HepG2 (cell line): ENCODE results near the gene ZNF507. TPM values are rescaled to one million over a fixed set of nuclear protein-coding genes. Genes with fewer than 3 reads are reported as not detected.

ENCODE experiments used
- CENPT ChIP-seq: sonication (generic); formaldehyde crosslinking; IDR thresholded peaks from 2 replicates; pipeline ENCODE4 v1.8.0; 2022; ENCODE audit warnings: low read depth, mild to moderate bottlenecking, moderate library complexity, missing genetic modification reagents
- HMG20A ChIP-seq: IDR thresholded peaks from 2 replicates; pipeline ENCODE4 v1.6.1; 2016; ENCODE audit warnings: borderline replicate concordance
- ISX ChIP-seq: sonication (generic); formaldehyde crosslinking; conservative IDR thresholded peaks from 2 replicates; pipeline ENCODE4 v1.5.0; 2020; ENCODE audit warnings: missing genetic modification reagents
- KLF12 ChIP-seq: sonication (generic); formaldehyde crosslinking; IDR thresholded peaks from 2 replicates; pipeline ENCODE4 v1.4.0; 2020; ENCODE audit warnings: missing genetic modification reagents, borderline replicate concordance
- KLF9 ChIP-seq: IDR thresholded peaks from 2 replicates; pipeline ENCODE4 v1.6.1; 2016; ENCODE audit warnings: low read depth
- NRL ChIP-seq: sonication (generic); formaldehyde crosslinking; IDR thresholded peaks from 2 replicates; pipeline ENCODE4 v1.5.0; 2020; ENCODE audit warnings: missing genetic modification reagents, mild to moderate bottlenecking, moderate library complexity, borderline replicate concordance
- TCF7 ChIP-seq: sonication (generic); IDR thresholded peaks from 2 replicates; pipeline ENCODE4 v1.6.1; 2016; ENCODE audit warnings: antibody characterized with exemption, low read depth
- ZBTB42 ChIP-seq: sonication (generic); formaldehyde crosslinking; IDR thresholded peaks from 2 replicates; pipeline ENCODE4 v1.5.0; 2020; ENCODE audit warnings: mild to moderate bottlenecking, missing genetic modification reagents
- ZFAT ChIP-seq: sonication (generic); formaldehyde crosslinking; conservative IDR thresholded peaks from 2 replicates; pipeline ENCODE4 v1.8.1; 2023; ENCODE audit warnings: missing genetic modification reagents, inconsistent platforms
- ZKSCAN5 ChIP-seq: sonication (generic); formaldehyde crosslinking; IDR thresholded peaks from 2 replicates; pipeline ENCODE4 v1.5.1; 2020; ENCODE audit warnings: mild to moderate bottlenecking, missing genetic modification reagents
- ZMYM4 ChIP-seq: sonication (generic); formaldehyde crosslinking; IDR thresholded peaks from 2 replicates; pipeline ENCODE4 v1.8.1; 2023; ENCODE audit warnings: mild to moderate bottlenecking, missing genetic modification reagents
- ZNF180 ChIP-seq: sonication (generic); formaldehyde crosslinking; IDR thresholded peaks from 2 replicates; pipeline ENCODE4 v1.4.0; 2020; ENCODE audit warnings: low read depth, missing genetic modification reagents, borderline replicate concordance
- ZNF30 ChIP-seq: sonication (generic); formaldehyde crosslinking; IDR thresholded peaks from 2 replicates; pipeline ENCODE4 v1.5.0; 2020; ENCODE audit warnings: mild to moderate bottlenecking, missing genetic modification reagents
- ZNF569 ChIP-seq: sonication (generic); formaldehyde crosslinking; IDR thresholded peaks from 2 replicates; pipeline ENCODE4 v1.5.0; 2020; ENCODE audit warnings: mild to moderate bottlenecking, missing genetic modification reagents, moderate library complexity, borderline replicate concordance
- ZNF788 ChIP-seq: sonication (generic); formaldehyde crosslinking; IDR thresholded peaks from 2 replicates; pipeline ENCODE4 v1.5.0; 2020; ENCODE audit warnings: mild to moderate bottlenecking, missing genetic modification reagents, borderline replicate concordance
- polyA plus RNA-seq, 8 experiments: library from polyadenylated mRNA; depleted of rRNA in 3 of 8; stranded (reverse) in 7 of 8; unstranded in 1 of 8; fragments of >200 nt; fragmentation: Illumina TruSeq in 4 of 8; extraction: Trizol in 4 of 8; gene quantifications; 2 replicates each; pipeline versions ENCODE4 v1.2.1 to v1.2.3, GENCODE V29; 2011 to 2016; ENCODE audit warnings: low read depth in 4 of 8, missing spikeins in 1 of 8, mixed read lengths in 1 of 8; ENCODE audit not compliant: insufficient read depth in 1 of 8
- total RNA-seq, 5 experiments: library from RNA; depleted of rRNA; stranded (reverse); fragments of >200 nt; fragmentation: Illumina TruSeq; extraction: Trizol; gene quantifications; 2 replicates each; pipeline ENCODE4 v1.2.3, GENCODE V29; 2016; ENCODE audit warnings: low read depth in 1 of 5
- TF ChIP-seq, protein P1 (sequence below): sonication (generic); formaldehyde crosslinking; IDR thresholded peaks from 2 replicates; pipeline ENCODE4 v1.9.0; 2021; ENCODE audit warnings: missing genetic modification reagents, borderline replicate concordance
- TF ChIP-seq, protein P2 (sequence below): sonication (generic); formaldehyde crosslinking; IDR thresholded peaks from 2 replicates; pipeline ENCODE4 v1.4.0; 2020; ENCODE audit warnings: missing genetic modification reagents
- TF ChIP-seq, protein P3 (sequence below): IDR thresholded peaks from 2 replicates; pipeline ENCODE4 v1.6.1; 2016; ENCODE audit warnings: mild to moderate bottlenecking, missing biosample characterization, missing genetic modification reagents
- TF ChIP-seq, protein P4 (sequence below): sonication (generic); formaldehyde crosslinking; IDR thresholded peaks from 2 replicates; pipeline ENCODE4 v1.8.1; 2023; ENCODE audit warnings: missing genetic modification reagents, mild to moderate bottlenecking, borderline replicate concordance
- TF ChIP-seq, protein P5 (sequence below): sonication (generic); formaldehyde crosslinking; IDR thresholded peaks from 2 replicates; pipeline ENCODE4 v1.8.0; 2023; ENCODE audit warnings: mild to moderate bottlenecking, missing genetic modification reagents
- TF ChIP-seq, protein P6 (sequence below): sonication (generic); formaldehyde crosslinking; IDR thresholded peaks from 2 replicates; pipeline ENCODE4 v1.5.1; 2020; ENCODE audit warnings: missing genetic modification reagents, mild to moderate bottlenecking, borderline replicate concordance

Gene ZNF507
- total and polyA plus RNA-seq, 2 of the 13 experiments (the other 11 are each of a cell fraction or from before 2014, with no cell fraction given), result 7.3 to 10.9 TPM

DNA sequence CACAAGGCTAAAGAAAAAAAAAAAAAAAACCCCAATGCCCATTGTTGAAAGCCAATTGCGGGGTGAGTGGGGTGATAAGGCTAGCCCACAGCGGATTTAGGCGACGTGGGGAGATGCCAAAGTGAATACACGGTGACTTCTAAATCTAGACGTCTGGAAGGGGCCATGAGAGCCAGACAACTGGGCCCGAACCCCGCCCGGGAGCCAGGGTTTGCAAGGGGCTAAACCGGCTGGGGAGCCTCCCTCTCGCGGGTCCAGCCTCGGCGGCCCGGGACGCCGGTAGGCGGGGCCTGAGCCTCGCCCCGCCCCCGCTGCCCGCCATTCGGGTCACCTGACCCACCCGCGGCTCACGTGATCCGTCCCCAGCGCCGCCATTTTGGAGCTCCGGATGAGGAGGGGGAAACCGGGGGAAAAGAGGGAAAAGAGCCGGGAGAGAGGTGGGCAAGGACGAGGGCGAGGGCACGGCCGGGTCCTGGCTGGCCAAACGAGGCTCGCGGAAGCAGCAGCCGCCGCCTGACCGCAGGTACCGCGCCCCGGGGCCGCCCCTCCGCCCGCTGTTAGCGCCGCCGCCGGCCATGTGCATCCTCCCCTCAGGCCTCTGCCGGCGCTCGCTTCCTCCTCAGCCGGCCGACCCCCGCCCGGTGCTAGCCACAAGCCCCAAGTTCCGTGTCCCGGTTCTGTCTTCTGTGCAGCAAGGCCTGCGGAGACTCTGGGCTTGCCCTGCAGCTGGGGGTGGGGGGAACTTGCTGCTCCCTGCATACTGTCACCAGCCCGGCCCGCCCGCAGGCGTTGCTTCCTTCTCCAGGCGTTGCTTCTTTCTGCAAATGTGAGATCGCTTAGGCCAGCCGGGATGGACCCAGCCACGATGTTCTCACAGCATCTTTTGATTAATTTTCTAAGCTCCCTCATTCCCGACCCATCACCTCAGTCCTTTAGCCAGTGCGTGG lies at the start of gene ZNF507 (continued):
- TF ChIP-seq ZFAT (CRISPR knock-in tag) (no peak), TCF7 (no peak), ZNF788 (CRISPR knock-in tag) (peak; percentile 24; the same call in 1 of the 2 replicates), ZKSCAN5 (CRISPR knock-in tag) (no peak), ZNF180 (CRISPR knock-in tag) (no peak), HMG20A (no peak), ZNF30 (CRISPR knock-in tag) (0 out of 2 replicates have a peak, but pooled peaks have one; percentile 71), ZMYM4 (CRISPR knock-in tag) (peak; percentile 94), NRL (CRISPR knock-in tag) (no peak), ZBTB42 (no peak), KLF9 (no peak), ZNF569 (CRISPR knock-in tag) (no peak), ISX (CRISPR knock-in tag) (no peak), KLF12 (CRISPR knock-in tag) (0 out of 2 replicates have a peak, but pooled peaks have one; percentile 56), CENPT (no peak)
- TF ChIP-seq, protein P1, sequence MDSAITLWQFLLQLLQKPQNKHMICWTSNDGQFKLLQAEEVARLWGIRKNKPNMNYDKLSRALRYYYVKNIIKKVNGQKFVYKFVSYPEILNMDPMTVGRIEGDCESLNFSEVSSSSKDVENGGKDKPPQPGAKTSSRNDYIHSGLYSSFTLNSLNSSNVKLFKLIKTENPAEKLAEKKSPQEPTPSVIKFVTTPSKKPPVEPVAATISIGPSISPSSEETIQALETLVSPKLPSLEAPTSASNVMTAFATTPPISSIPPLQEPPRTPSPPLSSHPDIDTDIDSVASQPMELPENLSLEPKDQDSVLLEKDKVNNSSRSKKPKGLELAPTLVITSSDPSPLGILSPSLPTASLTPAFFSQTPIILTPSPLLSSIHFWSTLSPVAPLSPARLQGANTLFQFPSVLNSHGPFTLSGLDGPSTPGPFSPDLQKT (CRISPR knock-in tag), result no peak
- TF ChIP-seq, protein P2, sequence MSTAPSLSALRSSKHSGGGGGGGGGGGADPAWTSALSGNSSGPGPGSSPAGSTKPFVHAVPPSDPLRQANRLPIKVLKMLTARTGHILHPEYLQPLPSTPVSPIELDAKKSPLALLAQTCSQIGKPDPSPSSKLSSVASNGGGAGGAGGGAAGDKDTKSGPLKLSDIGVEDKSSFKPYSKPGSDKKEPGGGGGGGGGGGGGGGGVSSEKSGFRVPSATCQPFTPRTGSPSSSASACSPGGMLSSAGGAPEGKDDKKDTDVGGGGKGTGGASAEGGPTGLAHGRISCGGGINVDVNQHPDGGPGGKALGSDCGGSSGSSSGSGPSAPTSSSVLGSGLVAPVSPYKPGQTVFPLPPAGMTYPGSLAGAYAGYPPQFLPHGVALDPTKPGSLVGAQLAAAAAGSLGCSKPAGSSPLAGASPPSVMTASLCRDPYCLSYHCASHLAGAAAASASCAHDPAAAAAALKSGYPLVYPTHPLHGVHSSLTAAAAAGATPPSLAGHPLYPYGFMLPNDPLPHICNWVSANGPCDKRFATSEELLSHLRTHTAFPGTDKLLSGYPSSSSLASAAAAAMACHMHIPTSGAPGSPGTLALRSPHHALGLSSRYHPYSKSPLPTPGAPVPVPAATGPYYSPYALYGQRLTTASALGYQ (CRISPR knock-in tag), result no peak
- TF ChIP-seq, protein P3, sequence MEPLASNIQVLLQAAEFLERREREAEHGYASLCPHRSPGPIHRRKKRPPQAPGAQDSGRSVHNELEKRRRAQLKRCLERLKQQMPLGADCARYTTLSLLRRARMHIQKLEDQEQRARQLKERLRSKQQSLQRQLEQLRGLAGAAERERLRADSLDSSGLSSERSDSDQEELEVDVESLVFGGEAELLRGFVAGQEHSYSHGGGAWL (CRISPR knock-in tag), result peak; percentile 41; the same call in 1 of the 2 replicates
- TF ChIP-seq, protein P4, sequence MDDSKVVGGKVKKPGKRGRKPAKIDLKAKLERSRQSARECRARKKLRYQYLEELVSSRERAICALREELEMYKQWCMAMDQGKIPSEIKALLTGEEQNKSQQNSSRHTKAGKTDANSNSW, result no peak
- TF ChIP-seq, protein P5, sequence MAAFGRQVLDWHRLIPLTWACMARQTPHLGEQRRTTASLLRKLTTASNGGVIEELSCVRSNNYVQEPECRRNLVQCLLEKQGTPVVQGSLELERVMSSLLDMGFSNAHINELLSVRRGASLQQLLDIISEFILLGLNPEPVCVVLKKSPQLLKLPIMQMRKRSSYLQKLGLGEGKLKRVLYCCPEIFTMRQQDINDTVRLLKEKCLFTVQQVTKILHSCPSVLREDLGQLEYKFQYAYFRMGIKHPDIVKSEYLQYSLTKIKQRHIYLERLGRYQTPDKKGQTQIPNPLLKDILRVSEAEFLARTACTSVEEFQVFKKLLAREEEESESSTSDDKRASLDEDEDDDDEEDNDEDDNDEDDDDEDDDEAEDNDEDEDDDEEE (CRISPR knock-in tag), result no peak
- TF ChIP-seq, protein P6, sequence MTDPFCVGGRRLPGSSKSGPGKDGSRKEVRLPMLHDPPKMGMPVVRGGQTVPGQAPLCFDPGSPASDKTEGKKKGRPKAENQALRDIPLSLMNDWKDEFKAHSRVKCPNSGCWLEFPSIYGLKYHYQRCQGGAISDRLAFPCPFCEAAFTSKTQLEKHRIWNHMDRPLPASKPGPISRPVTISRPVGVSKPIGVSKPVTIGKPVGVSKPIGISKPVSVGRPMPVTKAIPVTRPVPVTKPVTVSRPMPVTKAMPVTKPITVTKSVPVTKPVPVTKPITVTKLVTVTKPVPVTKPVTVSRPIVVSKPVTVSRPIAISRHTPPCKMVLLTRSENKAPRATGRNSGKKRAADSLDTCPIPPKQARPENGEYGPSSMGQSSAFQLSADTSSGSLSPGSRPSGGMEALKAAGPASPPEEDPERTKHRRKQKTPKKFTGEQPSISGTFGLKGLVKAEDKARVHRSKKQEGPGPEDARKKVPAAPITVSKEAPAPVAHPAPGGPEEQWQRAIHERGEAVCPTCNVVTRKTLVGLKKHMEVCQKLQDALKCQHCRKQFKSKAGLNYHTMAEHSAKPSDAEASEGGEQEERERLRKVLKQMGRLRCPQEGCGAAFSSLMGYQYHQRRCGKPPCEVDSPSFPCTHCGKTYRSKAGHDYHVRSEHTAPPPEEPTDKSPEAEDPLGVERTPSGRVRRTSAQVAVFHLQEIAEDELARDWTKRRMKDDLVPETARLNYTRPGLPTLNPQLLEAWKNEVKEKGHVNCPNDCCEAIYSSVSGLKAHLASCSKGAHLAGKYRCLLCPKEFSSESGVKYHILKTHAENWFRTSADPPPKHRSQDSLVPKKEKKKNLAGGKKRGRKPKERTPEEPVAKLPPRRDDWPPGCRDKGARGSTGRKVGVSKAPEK (CRISPR knock-in tag), result no peak
